PFSK-1 (cell line): ENCODE measurements around the gene ST3GAL6.

Experiments
- FOXP2 ChIP-seq: optimal IDR thresholded peaks from 2 replicates; pipeline ENCODE3; 2011; ENCODE audit warnings: borderline replicate concordance, control low read depth, inconsistent platforms; ENCODE audit not compliant: insufficient read depth; ENCODE audit errors: extremely low read length, extremely low read depth
- POLR2AphosphoS5 ChIP-seq: IDR thresholded peaks from 2 replicates; pipeline ENCODE4 v1.6.1; 2012; ENCODE audit warnings: low read depth, mild to moderate bottlenecking, control low read depth, low read length, moderate library complexity
- SIN3A ChIP-seq: IDR thresholded peaks from 2 replicates; pipeline ENCODE4 v1.6.1; 2012; ENCODE audit warnings: mild to moderate bottlenecking, low read length, moderate library complexity, borderline replicate concordance; ENCODE audit not compliant: insufficient read depth
- TAF1 ChIP-seq: IDR thresholded peaks from 2 replicates; pipeline ENCODE4 v1.6.1; 2012; ENCODE audit warnings: low read length, control low read depth, borderline replicate concordance; ENCODE audit not compliant: insufficient read depth
- TF ChIP-seq, protein P1 (sequence below), 2 experiments: IDR thresholded peaks; 2 replicates each; pipeline versions ENCODE4 v1.6.1 to v1.8.0; 2011 to 2012; ENCODE audit warnings: low read depth in 2 of 2, low read length in 2 of 2, control low read depth in 1 of 2, inconsistent platforms in 1 of 2, mild to moderate bottlenecking in 1 of 2, moderate library complexity in 1 of 2; ENCODE audit not compliant: insufficient read depth in 1 of 2

The ST3GAL6 gene

DNA sequence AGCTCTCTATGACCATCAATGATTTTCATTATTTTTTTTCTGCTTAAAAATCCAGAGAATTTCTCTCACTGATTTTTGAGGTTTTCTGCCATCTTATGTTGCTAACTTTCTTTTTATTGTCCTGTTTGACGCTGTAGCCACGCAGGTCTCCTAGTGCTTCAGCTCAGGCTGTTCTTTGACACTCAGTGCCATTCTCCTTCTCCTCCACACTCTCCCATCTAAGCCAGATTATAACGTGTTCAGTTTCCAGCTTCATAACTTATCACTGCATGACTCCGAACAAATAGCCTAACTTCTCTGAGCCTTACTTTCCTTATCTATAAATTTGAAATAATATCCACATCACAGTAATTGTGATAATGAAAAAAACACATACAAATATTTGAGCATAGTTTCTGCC is 22.8 kb upstream of the ST3GAL6 start:
- TF ChIP-seq FOXP2 (no peak), POLR2AphosphoS5 (no peak), SIN3A (no peak), TAF1 (no peak)
- TF ChIP-seq, protein P1, sequence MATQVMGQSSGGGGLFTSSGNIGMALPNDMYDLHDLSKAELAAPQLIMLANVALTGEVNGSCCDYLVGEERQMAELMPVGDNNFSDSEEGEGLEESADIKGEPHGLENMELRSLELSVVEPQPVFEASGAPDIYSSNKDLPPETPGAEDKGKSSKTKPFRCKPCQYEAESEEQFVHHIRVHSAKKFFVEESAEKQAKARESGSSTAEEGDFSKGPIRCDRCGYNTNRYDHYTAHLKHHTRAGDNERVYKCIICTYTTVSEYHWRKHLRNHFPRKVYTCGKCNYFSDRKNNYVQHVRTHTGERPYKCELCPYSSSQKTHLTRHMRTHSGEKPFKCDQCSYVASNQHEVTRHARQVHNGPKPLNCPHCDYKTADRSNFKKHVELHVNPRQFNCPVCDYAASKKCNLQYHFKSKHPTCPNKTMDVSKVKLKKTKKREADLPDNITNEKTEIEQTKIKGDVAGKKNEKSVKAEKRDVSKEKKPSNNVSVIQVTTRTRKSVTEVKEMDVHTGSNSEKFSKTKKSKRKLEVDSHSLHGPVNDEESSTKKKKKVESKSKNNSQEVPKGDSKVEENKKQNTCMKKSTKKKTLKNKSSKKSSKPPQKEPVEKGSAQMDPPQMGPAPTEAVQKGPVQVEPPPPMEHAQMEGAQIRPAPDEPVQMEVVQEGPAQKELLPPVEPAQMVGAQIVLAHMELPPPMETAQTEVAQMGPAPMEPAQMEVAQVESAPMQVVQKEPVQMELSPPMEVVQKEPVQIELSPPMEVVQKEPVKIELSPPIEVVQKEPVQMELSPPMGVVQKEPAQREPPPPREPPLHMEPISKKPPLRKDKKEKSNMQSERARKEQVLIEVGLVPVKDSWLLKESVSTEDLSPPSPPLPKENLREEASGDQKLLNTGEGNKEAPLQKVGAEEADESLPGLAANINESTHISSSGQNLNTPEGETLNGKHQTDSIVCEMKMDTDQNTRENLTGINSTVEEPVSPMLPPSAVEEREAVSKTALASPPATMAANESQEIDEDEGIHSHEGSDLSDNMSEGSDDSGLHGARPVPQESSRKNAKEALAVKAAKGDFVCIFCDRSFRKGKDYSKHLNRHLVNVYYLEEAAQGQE (IDR thresholded peaks at IDR 0.05; ENCODE audit: insufficient read depth in 1 of 2, low read depth in 2 of 2, low read length in 2 of 2), result no peak

DNA sequence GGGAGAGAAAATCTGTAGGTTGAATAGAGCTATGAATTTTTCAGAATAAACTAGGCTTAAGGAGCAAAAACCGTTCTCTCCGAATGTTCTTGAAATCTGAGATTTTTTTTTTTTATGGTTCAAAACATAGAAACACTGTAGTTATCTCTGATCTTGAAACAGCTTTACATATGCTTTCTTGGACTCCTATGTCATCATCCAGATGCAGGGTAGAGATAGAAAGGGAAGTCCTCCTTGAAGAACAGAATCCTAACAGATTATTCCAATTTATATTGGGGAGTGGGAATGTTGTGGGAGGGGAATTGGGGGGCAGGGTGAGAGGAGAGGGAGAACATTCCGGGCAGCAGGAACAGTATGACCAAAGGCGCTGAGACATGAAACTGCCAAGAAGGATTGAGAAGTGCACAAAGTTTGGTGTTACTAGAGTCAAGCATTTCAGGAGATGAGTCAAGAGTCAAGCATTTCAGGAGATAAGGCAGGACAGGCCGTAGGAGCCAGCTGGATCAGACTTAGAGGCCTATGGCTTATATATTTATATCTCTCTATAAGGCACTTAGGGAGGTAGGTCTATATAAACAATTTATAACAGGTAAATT is 21.9 kb upstream of the ST3GAL6 start:
- no peak for TF ChIP-seq POLR2AphosphoS5
- TF ChIP-seq, protein P1 (IDR thresholded peaks at IDR 0.05; ENCODE audit: insufficient read depth in 1 of 2, low read depth in 2 of 2, low read length in 2 of 2), result no peak
- no peak for TF ChIP-seq FOXP2
- TF ChIP-seq TAF1, result no peak
- TF ChIP-seq SIN3A, result no peak

DNA sequence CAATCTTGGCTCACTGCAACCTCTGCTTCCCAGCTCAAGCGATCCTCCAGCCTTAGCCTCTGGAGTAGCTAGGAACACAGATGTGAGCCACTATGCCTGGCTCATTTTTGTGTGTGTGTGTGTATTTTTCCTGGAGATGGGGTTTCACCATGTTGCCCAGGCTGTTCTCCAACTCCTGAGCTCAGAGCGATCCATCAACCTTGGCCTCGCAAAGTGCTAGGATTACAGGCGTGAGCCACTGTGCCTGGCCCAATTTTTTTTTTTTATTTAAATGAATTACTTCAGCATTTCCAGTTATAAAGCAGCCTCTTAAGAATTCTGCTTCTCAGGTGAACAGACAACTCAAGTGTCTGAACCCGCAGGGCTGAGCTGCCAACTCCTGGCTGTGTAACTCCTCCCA is 20.1 kb upstream of the ST3GAL6 start:
- TF ChIP-seq, protein P1 (IDR thresholded peaks at IDR 0.05; ENCODE audit: insufficient read depth in 1 of 2, low read depth in 2 of 2, low read length in 2 of 2), result no peak
- TF ChIP-seq SIN3A (no peak), POLR2AphosphoS5 (no peak), FOXP2 (no peak), TAF1 (no peak)

DNA sequence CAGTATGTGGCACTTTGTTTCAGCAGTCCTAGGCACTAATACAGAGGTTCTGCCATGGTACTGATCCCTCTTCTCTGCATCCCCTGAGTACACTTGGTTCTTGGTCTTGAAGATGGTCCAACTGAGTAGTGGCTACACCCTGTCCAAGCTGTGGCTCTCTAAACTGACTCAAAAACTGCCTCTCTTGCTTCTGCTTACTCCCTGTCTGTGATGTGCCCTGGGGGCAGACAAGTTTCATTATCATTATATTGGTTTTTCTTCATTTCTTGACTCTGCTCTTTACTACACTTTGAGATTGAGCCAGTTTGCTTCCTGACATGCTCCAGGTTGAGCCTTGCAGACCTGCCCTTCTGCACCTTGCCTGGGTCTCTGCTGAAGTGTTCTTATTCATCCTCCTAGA is 18.9 kb upstream of the ST3GAL6 start:
- no peak for TF ChIP-seq POLR2AphosphoS5
- TF ChIP-seq TAF1, result no peak
- TF ChIP-seq, protein P1 (IDR thresholded peaks at IDR 0.05; ENCODE audit: insufficient read depth in 1 of 2, low read depth in 2 of 2, low read length in 2 of 2), result no peak

DNA sequence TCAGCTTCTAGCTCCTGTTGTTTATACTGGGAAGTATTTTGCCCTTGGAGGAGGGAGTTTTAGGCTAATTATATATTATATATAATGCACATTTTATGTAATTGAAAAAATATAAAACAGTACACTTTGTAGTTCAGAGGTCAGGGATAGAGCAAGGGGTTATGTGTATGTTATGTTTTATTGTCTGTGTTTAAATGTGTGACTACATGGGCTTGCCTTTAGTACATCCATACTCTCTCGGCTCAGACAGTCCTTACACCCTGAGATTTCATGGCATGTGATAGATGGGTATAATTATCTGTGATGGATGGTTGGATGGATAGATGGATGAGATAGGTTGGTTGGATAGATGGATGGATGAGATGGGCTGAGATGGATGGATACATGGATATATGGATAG is 17.4 kb upstream of the ST3GAL6 start:
- TF ChIP-seq, protein P1 (IDR thresholded peaks at IDR 0.05; ENCODE audit: insufficient read depth in 1 of 2, low read depth in 2 of 2, low read length in 2 of 2), result no peak
- no peak for TF ChIP-seq POLR2AphosphoS5
- no peak for TF ChIP-seq SIN3A
- TF ChIP-seq TAF1, result no peak
- no peak for TF ChIP-seq FOXP2
